Endothelial cell of hepatic sinusoid (primary cell): ENCODE measurements around the gene ARPP19.
"Not testable (repeated sequence)": the region's sequence is repeated elsewhere in the genome, so short reads cannot be mapped to it uniquely, and the experiment has no call there.

Source experiments
- in situ Hi-C: cut with HindIII; loops from 2 replicates; pipeline ENCODE4 v1.10.0; 2017; ENCODE audit warnings: low sequenced_read_pairs

Gene ARPP19

GRCh38 chr15:52517014-52517413 is 51.8 kb downstream of the ARPP19 start:
- in situ Hi-C loops: no loop called here

- in situ Hi-C loops: no loop called here
These were observed 53.5 kb downstream of the ARPP19 start for GRCh38 chr15:52515343-52515742.

- in situ Hi-C loops: no loop called here
These were observed 54.3 kb downstream of the ARPP19 start for GRCh38 chr15:52514482-52514881.

- in situ Hi-C loops: not testable (repeated sequence)
These were observed 56.0 kb downstream of the ARPP19 start for GRCh38 chr15:52512869-52513268.

GRCh38 chr15:52511084-52511483 is 57.7 kb downstream of the ARPP19 start:
- in situ Hi-C loops: no loop called here

GRCh38 chr15:52509500-52510245 is 59.2 kb downstream of the ARPP19 start:
- in situ Hi-C loops: no loop called here

GRCh38 chr15:52506549-52506948 is 62.3 kb downstream of the ARPP19 start:
- in situ Hi-C loops: no loop called here

GRCh38 chr15:52505151-52505550 is 63.7 kb downstream of the ARPP19 start:
- in situ Hi-C loops: no loop called here

- in situ Hi-C loops: no loop called here
These were observed 64.9 kb downstream of the ARPP19 start for GRCh38 chr15:52503788-52504496.

GRCh38 chr15:52502608-52503007 is 66.2 kb downstream of the ARPP19 start:
- in situ Hi-C loops: no loop called here

GRCh38 chr15:52499506-52499905 is 69.3 kb downstream of the ARPP19 start:
- in situ Hi-C loops: loop anchor here (10.0 kb wide), 1 partner anchor 175 kb away; the partner anchor contains the start of gene ATOSA

GRCh38 chr15:52498706-52499105 is 70.1 kb downstream of the ARPP19 start:
- in situ Hi-C loops: loop anchor here (10.0 kb wide), 1 partner anchor 176 kb away; the partner anchor contains the start of gene ATOSA
